Neuronal stem cell (in vitro differentiated cells): ENCODE data around the gene AFF3.
A peak's percentile ranks its signal among the peaks of the same experiment; 100 is the strongest.

Experiments
- DNase-seq: peaks from one replicate; pipeline ENCODE4 v3.0.0-alpha.2; 2013; ENCODE audit warnings: low spot score
- H2AFZ ChIP-seq: one replicate; pipeline ENCODE4 v1.6.1; 2013; ENCODE audit warnings: mild to moderate bottlenecking, low read length, inconsistent platforms
- H2AK5ac ChIP-seq: 2 replicates; pipeline ENCODE4 v1.6.1; 2013; ENCODE audit warnings: low read depth, mild to moderate bottlenecking, inconsistent platforms, low read length, moderate library complexity, mixed read lengths
- H2BK120ac ChIP-seq: 2 replicates; pipeline ENCODE4 v1.6.1; 2013; ENCODE audit warnings: low read depth, mild to moderate bottlenecking, inconsistent platforms, low read length, moderate library complexity, mixed read lengths
- H2BK12ac ChIP-seq: one replicate; pipeline ENCODE4 v1.6.1; 2013; ENCODE audit warnings: low read length, inconsistent platforms
- H2BK15ac ChIP-seq: 2 replicates; pipeline ENCODE4 v1.6.1; 2013; ENCODE audit warnings: mild to moderate bottlenecking, low read length, inconsistent platforms, mixed read lengths
- H2BK5ac ChIP-seq: one replicate; pipeline ENCODE4 v1.6.1; 2013; ENCODE audit warnings: inconsistent platforms, mild to moderate bottlenecking, low read length, moderate library complexity
- H3K14ac ChIP-seq: one replicate; pipeline ENCODE4 v1.6.1; 2013; ENCODE audit warnings: low read length, inconsistent platforms
- H3K18ac ChIP-seq: 2 replicates; pipeline ENCODE4 v1.6.1; 2013; ENCODE audit warnings: low read length, inconsistent platforms
- H3K23ac ChIP-seq: 2 replicates; pipeline ENCODE4 v1.6.1; 2013; ENCODE audit warnings: low read depth, mild to moderate bottlenecking, mixed read lengths, low read length, inconsistent platforms; ENCODE audit not compliant: poor library complexity
- H3K27ac ChIP-seq: replicated peaks from 3 replicates; pipeline ENCODE4 v1.5.1; 2013; ENCODE audit warnings: low read length, inconsistent platforms
- H3K27me3 ChIP-seq, 3 experiments: 2 replicates each; pipeline ENCODE4 v1.6.1; 2013; ENCODE audit warnings: low read length in 3 of 3, mild to moderate bottlenecking in 2 of 3, inconsistent platforms in 1 of 3, low read depth in 1 of 3, mixed read lengths in 1 of 3, moderate library complexity in 1 of 3; ENCODE audit not compliant: control insufficient read depth in 3 of 3, insufficient read depth in 3 of 3
- H3K36me3 ChIP-seq, 2 donors: replicated peaks in 1 of 2; 2 replicates each; pipeline ENCODE4 v1.6.1; 2013; ENCODE audit warnings: low read length in 2 of 2; ENCODE audit not compliant: control insufficient read depth in 2 of 2, insufficient read depth in 2 of 2
- H3K4ac ChIP-seq: 2 replicates; pipeline ENCODE4 v1.6.1; 2013; ENCODE audit warnings: inconsistent platforms, mild to moderate bottlenecking, low read length, moderate library complexity
- H3K4me1 ChIP-seq, 2 donors: 1 replicate in 1 of 2; 2 replicates in 1 of 2; pipeline ENCODE4 v1.6.1; 2013; ENCODE audit warnings: low read length in 2 of 2, low read depth in 1 of 2; ENCODE audit not compliant: control insufficient read depth in 2 of 2, insufficient read depth in 1 of 2
- H3K4me2 ChIP-seq: one replicate; pipeline ENCODE4 v1.6.1; 2013; ENCODE audit warnings: mild to moderate bottlenecking, low read length, inconsistent platforms; ENCODE audit not compliant: insufficient read depth, poor library complexity, severe bottlenecking
- H3K4me3 ChIP-seq, 2 donors: 2 replicates each; pipeline ENCODE4 v1.5.1; 2013; ENCODE audit warnings: low read length in 2 of 2, mild to moderate bottlenecking in 2 of 2, inconsistent platforms in 1 of 2, moderate library complexity in 1 of 2
- H3K79me1 ChIP-seq: one replicate; pipeline ENCODE4 v1.6.1; 2013; ENCODE audit warnings: low read depth, mild to moderate bottlenecking, inconsistent platforms, low read length, moderate library complexity
- H3K9ac ChIP-seq: one replicate; pipeline ENCODE4 v1.6.1; 2013; ENCODE audit warnings: mild to moderate bottlenecking, low read depth, low read length, inconsistent platforms; ENCODE audit not compliant: poor library complexity
- H3K9me3 ChIP-seq, 2 donors: replicated peaks in 1 of 2; 2 replicates each; pipeline versions ENCODE3 to v1.6.1; 2013; ENCODE audit warnings: low read length in 2 of 2, mild to moderate bottlenecking in 2 of 2, inconsistent platforms in 1 of 2, low read depth in 1 of 2, mixed read lengths in 1 of 2, moderate library complexity in 1 of 2; ENCODE audit not compliant: control insufficient read depth in 2 of 2, insufficient read depth in 1 of 2
- H4K8ac ChIP-seq: one replicate; pipeline ENCODE4 v1.6.1; 2013; ENCODE audit warnings: low read depth, mild to moderate bottlenecking, inconsistent platforms, low read length, moderate library complexity
- H4K91ac ChIP-seq: one replicate; pipeline ENCODE4 v1.6.1; 2013; ENCODE audit warnings: low read length, low read depth, mild to moderate bottlenecking, inconsistent platforms; ENCODE audit not compliant: poor library complexity
- WGBS, 2 donors: extraction: QIAGEN DNeasy Blood & Tissue Kit; methylation state at CpG; one replicate each; pipeline ENCODE4 v1.1.7; 2013; ENCODE audit warnings: missing lambda C conversion rate in 2 of 2, mixed read lengths in 1 of 2; ENCODE audit not compliant: insufficient read length in 2 of 2, insufficient replicate concordance in 1 of 2; ENCODE audit errors: extremely low coverage in 2 of 2; 5-methylcytosine and 5-hydroxymethylcytosine counted together

AFF3 gene

DNA sequence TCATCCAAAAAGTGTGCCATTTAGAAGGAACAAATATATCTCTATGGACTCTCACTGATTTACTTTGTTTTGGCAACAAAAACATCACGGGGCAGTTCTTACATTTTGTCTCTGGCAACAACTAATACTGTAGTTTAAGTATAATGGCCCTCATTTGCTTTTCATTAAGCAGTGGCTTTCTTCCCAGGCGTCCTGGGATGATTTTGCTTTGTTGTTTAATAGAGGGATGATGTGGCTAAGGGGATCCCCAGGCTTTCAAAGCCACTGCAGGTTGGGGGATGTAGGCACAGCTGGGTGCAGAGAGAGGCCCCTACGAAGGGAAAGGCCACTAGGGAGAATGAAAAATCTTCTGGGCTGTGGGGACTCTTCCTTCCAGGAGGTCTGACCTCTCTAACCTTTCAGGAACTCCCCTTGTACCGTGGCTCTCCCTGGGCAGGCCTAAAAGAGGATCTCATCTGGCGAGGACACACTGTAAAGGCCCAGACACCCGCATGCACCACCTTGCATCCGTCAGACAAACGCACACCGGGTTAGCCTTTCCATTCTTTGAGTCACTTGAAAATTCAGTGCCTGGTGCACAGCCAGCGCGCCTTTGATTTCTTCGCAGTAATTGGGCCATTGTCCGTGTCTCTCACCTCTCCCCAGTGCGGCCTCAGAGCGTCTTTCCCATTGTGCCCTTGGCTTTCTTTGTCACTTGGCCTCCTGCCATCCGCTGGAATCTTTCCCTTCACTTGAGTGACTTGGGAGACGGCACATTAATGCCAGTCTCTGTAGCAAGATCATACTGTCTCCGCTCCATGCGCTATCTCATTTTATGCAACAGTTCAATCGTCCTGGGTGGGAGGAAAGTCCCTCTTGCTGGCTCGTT lies 40.3 kb upstream of the AFF3 start:
- no peak overlapping the region for H2BK120ac ChIP-seq
- no peak overlapping the region for H3K4me3 ChIP-seq
- H3K4ac ChIP-seq = no peak overlapping the region
- H2AFZ ChIP-seq = peak overlapping the region; percentile 37
- no peaks in the 10 kb centered on the region for H3K79me1 ChIP-seq
- no CpG with 5 or more reads among the region's 21 CpGs for WGBS, 2 donors
- H2BK5ac ChIP-seq = no peak overlapping the region
- H4K91ac ChIP-seq = no peak overlapping the region
- H2AK5ac ChIP-seq = no peak overlapping the region
- no peak overlapping the region for H2BK15ac ChIP-seq
- H3K4me1 ChIP-seq = peaks cover 9 to 10% of the 10 kb centered on the region in 2 donors
- H3K27me3 ChIP-seq = peaks cover 0 to 45% (median 7%) of the 10 kb centered on the region in 3 experiments
- no peak overlapping the region for H4K8ac ChIP-seq
- H3K9me3 ChIP-seq = no peaks in the 10 kb centered on the region
- H3K23ac ChIP-seq = no peak overlapping the region
- no peak overlapping the region for H3K14ac ChIP-seq
- H3K4me2 ChIP-seq = peak overlapping the region; percentile 37
- peak overlapping the region; percentile 53 for H3K18ac ChIP-seq
- H3K27ac ChIP-seq = no peak overlapping the region
- no peak overlapping the region for H2BK12ac ChIP-seq
- peak; percentile 41 for DNase-seq
- H3K9ac ChIP-seq = no peak overlapping the region
- no peaks in the 10 kb centered on the region for H3K36me3 ChIP-seq

DNA sequence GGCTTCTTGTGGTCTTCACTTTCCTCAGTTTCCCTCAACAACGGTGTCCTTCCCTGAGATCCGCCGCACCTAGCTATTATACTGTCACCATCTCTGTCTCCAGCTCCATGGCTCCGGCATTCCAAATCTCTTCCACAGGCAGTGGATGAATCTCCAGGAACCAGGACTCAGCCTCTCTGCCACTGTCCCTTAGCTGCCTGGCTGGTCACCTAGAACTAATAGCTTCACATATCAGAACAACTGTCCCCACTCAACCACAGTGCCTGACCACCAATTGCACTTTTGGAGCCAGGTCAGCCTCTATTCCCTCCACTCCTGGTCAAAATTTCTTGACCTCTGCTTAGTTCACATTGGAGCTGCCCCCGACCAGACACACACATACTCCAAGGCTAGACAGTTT lies 38.1 kb upstream of the AFF3 start:
- H2AFZ ChIP-seq = no peak overlapping the region
- H3K23ac ChIP-seq = no peak overlapping the region
- no peak overlapping the region for H3K4me2 ChIP-seq
- H4K91ac ChIP-seq = no peak overlapping the region
- no peaks in the 10 kb centered on the region for H3K36me3 ChIP-seq
- no peak overlapping the region for H2BK5ac ChIP-seq
- no peak overlapping the region for H3K9ac ChIP-seq
- no peak overlapping the region for H2AK5ac ChIP-seq
- no peak overlapping the region for H3K4me3 ChIP-seq
- H3K79me1 ChIP-seq = no peaks in the 10 kb centered on the region
- no peak overlapping the region for H2BK120ac ChIP-seq
- no peaks in the 10 kb centered on the region for H3K9me3 ChIP-seq
- no peak overlapping the region for H3K4ac ChIP-seq
- peaks cover 9 to 10% of the 10 kb centered on the region in 2 donors for H3K4me1 ChIP-seq
- H3K14ac ChIP-seq = no peak overlapping the region
- no peak overlapping the region for H3K18ac ChIP-seq
- H2BK12ac ChIP-seq = no peak overlapping the region
- H4K8ac ChIP-seq = no peak overlapping the region
- H3K27ac ChIP-seq = no peak overlapping the region
- no CpG with 5 or more reads among the region's 5 CpGs for WGBS, 2 donors
- no peak for DNase-seq
- H2BK15ac ChIP-seq = no peak overlapping the region
- H3K27me3 ChIP-seq = peaks cover 0 to 34% (median 7%) of the 10 kb centered on the region in 3 experiments

DNA sequence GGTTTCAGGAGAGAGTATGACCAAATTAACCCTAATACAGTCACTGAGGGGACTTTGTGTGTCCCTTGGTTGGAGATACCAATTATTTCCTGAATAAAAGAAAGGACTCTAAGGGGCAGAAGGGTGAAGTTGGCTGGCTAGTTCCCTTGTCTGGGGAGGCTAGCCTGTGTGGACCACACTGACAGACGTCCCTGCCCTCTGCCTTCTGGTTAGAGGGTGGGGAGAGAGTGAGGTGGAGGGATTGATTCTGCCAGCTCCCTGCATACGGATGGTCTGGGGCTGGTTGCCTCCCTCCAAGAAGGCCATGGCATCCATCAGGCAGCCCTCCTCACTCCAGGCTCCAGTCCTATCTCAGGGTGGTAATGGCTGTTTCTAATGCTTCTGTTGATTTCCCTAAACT lies 37.4 kb upstream of the AFF3 start:
- Histone ChIP-seq H3K36me3 (no peaks in the 10 kb centered on the region), H3K9me3 (no peaks in the 10 kb centered on the region), H3K14ac (no peak overlapping the region), H3K23ac (no peak overlapping the region), H3K18ac (no peak overlapping the region), H3K27ac (no peak overlapping the region), H3K9ac (no peak overlapping the region), H2BK12ac (no peak overlapping the region), H2AFZ (no peak overlapping the region), H2BK5ac (no peak overlapping the region), H3K27me3 (peaks cover 0 to 27% (median 6%) of the 10 kb centered on the region in 3 experiments), H3K4me2 (no peak overlapping the region), H2BK15ac (no peak overlapping the region), H4K91ac (no peak overlapping the region), H3K4me1 (peaks cover 9 to 10% of the 10 kb centered on the region in 2 donors), H2BK120ac (no peak overlapping the region), H2AK5ac (no peak overlapping the region), H3K79me1 (no peaks in the 10 kb centered on the region), H3K4me3 (peak overlapping the region in 1 of 2 donors; percentile 36), H4K8ac (no peak overlapping the region), H3K4ac (no peak overlapping the region)
- DNase-seq = no peak
- WGBS, 2 donors = no CpG with 5 or more reads among the region's 2 CpGs

DNA sequence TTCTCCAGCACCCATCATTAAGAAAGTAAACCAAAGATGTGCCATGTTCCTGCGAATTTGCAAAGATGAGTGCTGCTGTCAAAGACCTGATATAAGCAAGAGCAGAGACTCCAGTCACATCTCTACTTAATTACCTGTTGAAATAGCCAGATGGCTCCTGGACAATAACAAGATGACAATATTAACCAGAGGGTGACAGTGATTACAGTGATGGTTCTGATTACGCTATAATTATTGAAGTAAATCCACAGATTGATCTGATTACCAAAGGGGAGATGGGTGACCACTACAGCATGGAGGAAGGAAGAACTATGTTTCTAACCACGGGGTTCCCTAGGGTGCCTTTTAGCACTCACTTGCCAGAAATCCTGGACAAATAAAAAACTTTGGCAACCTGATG lies 36.5 kb upstream of the AFF3 start:
- no CpG with 5 or more reads among the region's 3 CpGs for WGBS, 2 donors
- H3K4ac ChIP-seq = no peak overlapping the region

More for the DNA sequence above, 36.5 kb upstream of the AFF3 start:
- no peak for DNase-seq
- no peak overlapping the region for H3K9ac ChIP-seq
- no peak overlapping the region for H2BK5ac ChIP-seq
- no peak overlapping the region for H3K18ac ChIP-seq
- peaks cover 9 to 10% of the 10 kb centered on the region in 2 donors for H3K4me1 ChIP-seq
- H2AFZ ChIP-seq = peak overlapping the region; percentile 38
- H3K27me3 ChIP-seq = peaks cover 0 to 18% (median 3%) of the 10 kb centered on the region in 3 experiments
- H3K79me1 ChIP-seq = no peaks in the 10 kb centered on the region
- no peak overlapping the region for H3K23ac ChIP-seq
- no peak overlapping the region for H2BK12ac ChIP-seq
- no peak overlapping the region for H3K4me2 ChIP-seq
- H2AK5ac ChIP-seq = no peak overlapping the region
- no peak overlapping the region for H4K91ac ChIP-seq
- no peak overlapping the region for H3K4me3 ChIP-seq
- no peak overlapping the region for H4K8ac ChIP-seq
- H2BK120ac ChIP-seq = no peak overlapping the region
- H3K14ac ChIP-seq = no peak overlapping the region
- no peaks in the 10 kb centered on the region for H3K9me3 ChIP-seq
- H3K36me3 ChIP-seq = no peaks in the 10 kb centered on the region
- no peak overlapping the region for H2BK15ac ChIP-seq
- H3K27ac ChIP-seq = no peak overlapping the region
